ENCODE measurements around the gene MIEF1.

DNA sequence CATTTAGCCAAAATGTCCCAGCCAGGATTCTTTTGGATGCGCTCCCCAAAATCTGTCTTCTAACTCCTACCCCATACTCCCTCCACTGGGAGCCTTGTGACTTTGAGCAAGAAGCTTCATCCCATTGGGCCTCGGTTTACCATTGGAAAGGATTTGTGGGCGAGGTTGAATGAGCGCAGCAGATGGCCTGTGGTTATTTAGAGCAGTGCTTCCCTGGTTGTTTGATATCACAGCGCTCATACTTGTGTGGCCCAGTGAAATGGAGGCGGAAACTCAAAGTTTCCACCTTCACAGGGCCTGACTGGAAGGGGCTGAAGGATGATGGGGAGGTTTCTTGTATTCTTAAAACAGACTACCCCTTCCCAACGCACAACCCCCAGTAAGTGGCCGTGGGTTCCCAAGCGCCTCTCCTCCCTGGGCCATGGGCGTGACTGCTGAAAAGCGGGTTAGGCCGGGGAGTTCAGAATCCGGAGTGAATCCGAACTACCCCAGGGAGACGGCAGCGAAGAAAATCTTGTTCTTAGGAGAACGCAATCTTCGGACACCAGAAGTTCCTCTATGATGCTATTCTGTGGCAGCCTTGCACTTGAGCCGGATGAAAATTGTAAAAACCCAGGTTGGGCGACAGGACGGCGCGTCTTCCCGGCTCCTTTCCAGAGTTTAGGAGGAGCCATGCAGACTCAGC lies 17.0 kb downstream of the MIEF1 start:
- no peak for TF ChIP-seq CTCF (IDR thresholded peaks at IDR 0.05 in 4 of 5, conservative IDR thresholded peaks at IDR 0.05 in 1 of 5)
- no peak for TF ChIP-seq POLR2A (IDR thresholded peaks at IDR 0.05)

Measured in gastrocnemius medialis (tissue), 4 donors.